Neural crest cell (in vitro differentiated cells): Measurements from ENCODE around the gene ATP6V1C2. TPM values are rescaled to one million over a fixed set of nuclear protein-coding genes. Genes with fewer than 3 reads are reported as not detected.

Experiments
- DNase-seq: peaks from one replicate; pipeline ENCODE4 v3.0.0; 2021; ENCODE audit warnings: low read depth, mixed read lengths, low spot score
- H3K27ac Mint-ChIP-seq: one replicate; pipeline ENCODE4 v1.8.0; 2021; ENCODE audit warnings: mild to moderate bottlenecking, mixed read lengths; ENCODE audit not compliant: unreplicated experiment
- H3K27me3 Mint-ChIP-seq: 2 replicates; pipeline ENCODE4 v1.8.0; 2021; ENCODE audit warnings: low read depth, mild to moderate bottlenecking, mixed read lengths
- H3K36me3 Mint-ChIP-seq: 2 replicates; pipeline ENCODE4 v1.8.0; 2021; ENCODE audit warnings: low read depth, mild to moderate bottlenecking, mixed read lengths
- H3K4me1 Mint-ChIP-seq: 2 replicates; pipeline ENCODE4 v1.8.0; 2021; ENCODE audit warnings: mixed read lengths
- H3K4me3 Mint-ChIP-seq: one replicate; pipeline ENCODE4 v1.8.0; 2021; ENCODE audit warnings: mild to moderate bottlenecking, mixed read lengths
- H3K9me3 Mint-ChIP-seq: 2 replicates; pipeline ENCODE4 v1.8.0; 2021; ENCODE audit warnings: mixed read lengths
- total RNA-seq: library from RNA; stranded (reverse); gene quantifications from 2 replicates; pipeline ENCODE4 v1.2.1, GENCODE V29; 2021
- TF ChIP-seq, protein P1 (sequence below): fragments of 200-600 bp; sonication (generic); conservative IDR thresholded peaks from 2 replicates; pipeline ENCODE4 v1.5.0; 2021; ENCODE audit warnings: antibody characterized with exemption, mild to moderate bottlenecking

The ATP6V1C2 gene
- total RNA-seq, 1 donor from 2014 or later = 0.14 TPM

DNA sequence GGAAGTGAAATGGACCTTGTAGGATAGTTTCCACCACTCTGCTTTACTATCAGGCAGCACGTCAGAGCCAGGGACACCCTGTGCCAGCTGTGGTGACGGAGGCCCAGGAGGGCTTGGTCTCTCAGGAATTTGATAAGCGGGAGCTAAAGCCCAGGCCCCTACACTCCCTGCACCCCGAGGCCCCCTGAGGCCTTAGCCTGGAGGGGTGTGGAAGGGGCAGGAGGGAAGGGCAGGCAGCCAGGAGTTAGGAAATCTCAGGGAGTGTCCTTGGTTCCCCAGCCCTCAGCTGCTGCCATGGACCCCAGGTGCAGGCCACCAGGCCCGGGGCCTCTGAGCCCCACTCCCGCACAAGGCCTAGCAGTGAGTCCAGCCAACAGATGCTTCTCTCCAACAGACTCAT, 53.0 kb downstream of the ATP6V1C2 start:
- H3K4me3 Mint-ChIP-seq = no peak overlapping the region
- no peaks in the 10 kb centered on the region for H3K36me3 Mint-ChIP-seq
- H3K27ac Mint-ChIP-seq = no peak overlapping the region
- no peaks in the 10 kb centered on the region for H3K9me3 Mint-ChIP-seq
- TF ChIP-seq, protein P1, sequence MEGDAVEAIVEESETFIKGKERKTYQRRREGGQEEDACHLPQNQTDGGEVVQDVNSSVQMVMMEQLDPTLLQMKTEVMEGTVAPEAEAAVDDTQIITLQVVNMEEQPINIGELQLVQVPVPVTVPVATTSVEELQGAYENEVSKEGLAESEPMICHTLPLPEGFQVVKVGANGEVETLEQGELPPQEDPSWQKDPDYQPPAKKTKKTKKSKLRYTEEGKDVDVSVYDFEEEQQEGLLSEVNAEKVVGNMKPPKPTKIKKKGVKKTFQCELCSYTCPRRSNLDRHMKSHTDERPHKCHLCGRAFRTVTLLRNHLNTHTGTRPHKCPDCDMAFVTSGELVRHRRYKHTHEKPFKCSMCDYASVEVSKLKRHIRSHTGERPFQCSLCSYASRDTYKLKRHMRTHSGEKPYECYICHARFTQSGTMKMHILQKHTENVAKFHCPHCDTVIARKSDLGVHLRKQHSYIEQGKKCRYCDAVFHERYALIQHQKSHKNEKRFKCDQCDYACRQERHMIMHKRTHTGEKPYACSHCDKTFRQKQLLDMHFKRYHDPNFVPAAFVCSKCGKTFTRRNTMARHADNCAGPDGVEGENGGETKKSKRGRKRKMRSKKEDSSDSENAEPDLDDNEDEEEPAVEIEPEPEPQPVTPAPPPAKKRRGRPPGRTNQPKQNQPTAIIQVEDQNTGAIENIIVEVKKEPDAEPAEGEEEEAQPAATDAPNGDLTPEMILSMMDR = no peak
- H3K4me1 Mint-ChIP-seq = peaks cover 4% of the 10 kb centered on the region
- DNase-seq = no peak
- no peaks in the 10 kb centered on the region for H3K27me3 Mint-ChIP-seq

DNA sequence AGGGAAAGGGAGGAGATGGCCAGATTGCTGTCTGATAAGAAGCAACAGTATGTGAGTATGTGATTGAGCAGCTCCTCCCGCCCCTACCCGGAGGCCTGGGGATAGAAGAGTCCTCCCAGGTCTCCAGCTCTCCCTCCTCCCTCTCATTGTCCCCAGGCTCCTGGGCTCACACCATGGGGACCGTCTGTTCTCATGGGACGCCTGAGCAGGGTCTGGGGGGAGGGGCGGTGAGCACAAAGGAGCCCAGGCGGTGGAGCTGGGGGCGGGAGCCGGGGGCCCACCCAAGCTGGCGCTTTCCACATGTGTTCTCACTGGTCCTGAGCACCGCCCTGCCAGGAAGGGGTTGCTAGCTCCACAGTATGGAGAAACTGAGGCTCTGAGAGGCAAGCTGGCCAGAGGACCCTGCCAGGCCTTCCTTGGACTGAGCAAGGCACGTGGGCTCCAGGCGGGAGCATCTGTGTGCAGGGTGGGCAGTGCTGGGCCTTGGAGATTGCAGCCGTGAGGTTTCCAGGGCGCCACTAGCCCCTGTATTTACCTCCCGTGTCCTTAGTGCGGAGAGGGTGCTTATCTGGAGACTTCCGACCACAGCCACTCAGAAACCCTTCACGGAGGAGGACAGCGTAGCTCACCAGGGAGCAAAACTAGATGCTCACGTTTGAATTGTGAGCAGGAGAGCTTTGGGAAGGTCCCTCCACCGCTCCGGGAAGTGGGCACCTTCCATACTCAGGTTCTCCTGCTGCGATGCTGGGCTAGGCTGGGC, 53.8 kb downstream of the ATP6V1C2 start:
- peaks cover 4% of the 10 kb centered on the region for H3K36me3 Mint-ChIP-seq
- H3K4me1 Mint-ChIP-seq = peaks cover 4% of the 10 kb centered on the region
- no peak for DNase-seq
- TF ChIP-seq, protein P1 = no peak
- H3K27me3 Mint-ChIP-seq = no peaks in the 10 kb centered on the region
- H3K9me3 Mint-ChIP-seq = no peaks in the 10 kb centered on the region
- peak overlapping the region; percentile 17 for H3K4me3 Mint-ChIP-seq
- H3K27ac Mint-ChIP-seq = no peak overlapping the region

DNA sequence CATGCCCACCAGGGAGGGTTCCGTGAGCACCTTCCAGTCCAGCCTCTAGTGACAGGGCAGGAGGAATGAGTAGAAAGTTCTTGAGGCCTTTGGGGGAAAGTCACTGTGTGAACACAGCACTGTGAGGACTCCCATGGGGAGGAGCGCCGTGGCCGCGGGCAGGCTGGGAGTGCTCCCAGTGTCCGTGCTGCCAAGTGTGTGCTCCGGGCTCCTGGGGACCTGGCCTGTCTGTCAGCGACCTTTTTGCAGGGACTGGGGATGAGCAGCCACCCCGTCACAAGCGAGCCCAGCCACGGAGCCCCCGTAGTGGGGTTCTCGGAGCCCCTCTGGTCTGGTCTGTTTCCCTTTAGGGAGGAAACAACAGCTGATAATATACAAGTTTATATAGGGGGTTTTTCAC, 54.4 kb downstream of the ATP6V1C2 start:
- DNase-seq = no peak
- Mint-ChIP-seq H3K4me3 (no peak overlapping the region), H3K27me3 (no peaks in the 10 kb centered on the region), H3K4me1 (peaks cover 4% of the 10 kb centered on the region), H3K27ac (no peak overlapping the region), H3K36me3 (peaks cover 6% of the 10 kb centered on the region), H3K9me3 (no peaks in the 10 kb centered on the region)
- TF ChIP-seq, protein P1 = no peak

DNA sequence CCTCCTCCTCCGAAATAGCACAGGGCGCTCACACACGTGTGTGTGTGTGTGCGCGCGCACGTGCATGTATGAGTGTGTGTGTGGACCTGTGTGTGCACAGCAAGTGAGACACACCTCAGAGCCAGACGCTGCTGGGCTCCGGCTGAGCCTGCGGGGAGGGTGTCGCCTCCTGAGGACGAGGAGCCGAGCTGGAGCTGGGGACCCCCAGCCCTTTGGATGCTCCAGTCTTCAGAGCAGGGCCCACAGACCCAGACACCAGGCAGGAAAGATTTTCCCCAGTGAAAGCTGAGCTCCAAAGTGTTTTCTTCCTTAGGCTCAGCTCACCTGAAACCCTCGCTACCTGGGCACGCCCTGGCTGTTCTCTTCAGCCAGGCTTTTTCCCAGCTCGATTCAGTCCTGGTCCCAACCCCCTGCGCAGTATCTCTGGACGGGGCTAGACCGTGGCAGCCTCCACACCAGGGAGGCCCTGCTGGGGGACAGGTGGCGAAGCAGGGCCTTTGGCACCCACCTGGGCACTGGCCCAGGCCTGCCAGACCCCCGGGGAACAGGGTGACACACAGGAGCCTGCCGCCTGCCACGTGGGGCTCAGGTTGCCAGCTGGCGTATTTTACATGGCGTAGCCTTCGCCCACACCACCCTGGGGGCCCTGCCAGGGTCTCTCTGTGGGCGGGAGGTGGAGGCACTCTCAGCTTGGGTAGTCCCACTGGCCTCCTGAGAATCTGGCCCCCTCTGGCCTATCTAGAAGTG, 55.0 kb downstream of the ATP6V1C2 start:
- peaks cover 6% of the 10 kb centered on the region for H3K36me3 Mint-ChIP-seq
- H3K4me3 Mint-ChIP-seq = no peak overlapping the region
- H3K4me1 Mint-ChIP-seq = peaks cover 4% of the 10 kb centered on the region
- TF ChIP-seq, protein P1 = no peak
- no peak overlapping the region for H3K27ac Mint-ChIP-seq
- DNase-seq = no peak
- no peaks in the 10 kb centered on the region for H3K9me3 Mint-ChIP-seq
- no peaks in the 10 kb centered on the region for H3K27me3 Mint-ChIP-seq

DNA sequence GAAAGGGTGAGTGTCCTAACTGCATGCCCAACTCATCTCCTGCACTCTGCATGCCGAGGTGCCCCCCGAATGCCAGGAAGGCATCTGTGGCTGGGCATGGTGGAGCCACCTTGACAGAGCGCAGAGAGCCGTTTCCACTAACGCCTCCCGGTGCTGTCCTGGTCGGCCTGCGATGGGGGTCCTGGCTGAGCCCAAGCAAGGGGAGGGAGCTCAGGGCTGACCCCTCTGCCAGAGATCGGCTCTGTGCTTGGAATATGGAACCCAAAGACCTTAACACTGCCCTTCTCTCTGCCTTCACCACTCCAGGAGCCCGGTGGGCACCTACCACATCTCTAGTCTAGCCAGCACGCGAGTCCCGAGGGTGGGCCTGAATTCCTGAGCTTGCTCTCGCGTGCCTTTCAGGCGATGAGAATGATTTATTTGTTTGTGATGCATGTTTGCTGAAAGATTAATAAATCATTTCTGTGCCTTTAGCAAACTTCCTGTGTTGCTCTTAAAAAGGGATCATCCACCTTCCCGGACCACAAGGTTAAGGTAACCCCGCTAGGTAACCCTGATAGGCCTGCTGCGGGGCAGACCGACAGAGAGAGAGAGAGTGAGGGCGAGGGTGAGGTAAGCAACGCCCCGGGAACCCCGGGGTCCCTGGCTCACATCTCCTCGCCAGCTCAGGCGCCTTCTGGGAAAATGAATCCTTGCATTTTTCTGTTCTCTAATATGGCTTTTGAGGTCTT, 55.8 kb downstream of the ATP6V1C2 start:
- Mint-ChIP-seq H3K4me1 (peaks cover 4% of the 10 kb centered on the region), H3K4me3 (no peak overlapping the region), H3K36me3 (peaks cover 6% of the 10 kb centered on the region), H3K27ac (peak overlapping the region; percentile 19), H3K9me3 (no peaks in the 10 kb centered on the region), H3K27me3 (no peaks in the 10 kb centered on the region)
- TF ChIP-seq, protein P1 = no peak
- no peak for DNase-seq
